HG03196 (cell line): ENCODE data around the gene KCNA3.

Experiments
- ATAC-seq: cut with Tn5 transposase; IDR thresholded peaks from one replicate; pipeline ENCODE4 v1.9.1; 2021; ENCODE audit not compliant: unreplicated experiment

Gene KCNA3

GRCh38 chr1:110674337-110675059 is at the start of gene KCNA3:
Gene KCNA3 (minus strand): TSS chr1:110674940. CDS start chr1:110674809, 131 bp downstream.
- ATAC-seq = no peak

DNA sequence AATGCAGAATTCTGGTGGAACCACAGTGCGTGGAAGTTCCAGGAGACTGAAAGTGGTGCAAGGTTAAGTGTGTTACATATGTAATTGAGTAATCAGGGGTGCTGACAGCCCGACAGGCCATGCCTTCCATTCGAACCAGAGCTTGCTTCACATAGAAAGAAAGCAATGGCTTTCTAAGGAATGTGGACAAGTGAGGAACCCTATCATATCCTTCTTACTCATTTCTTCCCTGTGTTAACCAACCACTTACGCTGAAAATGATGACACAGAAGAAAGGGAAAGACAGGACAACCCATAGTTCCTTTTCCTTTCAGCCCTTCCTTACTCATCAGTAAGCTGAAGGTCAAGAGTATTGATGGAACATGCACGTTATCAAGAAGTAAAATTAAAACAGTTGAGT is 48.1 kb upstream of the KCNA3 start:
- no peak for ATAC-seq

GRCh38 chr1:110719908-110720307 is 45.2 kb upstream of the KCNA3 start:
- ATAC-seq = no peak

- no peak for ATAC-seq
Observed at GRCh38 chr1:110718452-110718851, 43.7 kb upstream of the KCNA3 start.

GRCh38 chr1:110717179-110717578 is 42.4 kb upstream of the KCNA3 start:
- no peak for ATAC-seq

- no peak for ATAC-seq
Observed at GRCh38 chr1:110714374-110714995, 39.7 kb upstream of the KCNA3 start.

DNA sequence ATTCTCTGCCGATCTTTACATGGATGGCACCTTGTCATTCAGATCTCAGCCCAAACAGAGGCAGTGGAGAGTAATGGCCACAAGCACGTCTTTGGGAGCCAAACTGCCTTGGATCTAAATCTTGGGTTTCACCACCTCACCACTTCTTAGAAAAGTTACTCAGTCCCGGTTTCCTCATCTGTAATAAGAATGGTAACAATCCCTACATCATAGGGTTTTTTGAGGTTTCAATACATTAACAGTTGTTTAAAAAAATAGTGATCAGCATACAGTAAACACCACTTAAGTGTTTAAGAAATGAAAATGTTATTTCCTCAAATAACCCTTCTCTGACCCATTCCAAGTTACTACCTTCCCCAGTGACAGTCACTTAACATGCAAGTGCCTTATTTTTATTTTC is 38.5 kb upstream of the KCNA3 start:
- ATAC-seq = no peak

DNA sequence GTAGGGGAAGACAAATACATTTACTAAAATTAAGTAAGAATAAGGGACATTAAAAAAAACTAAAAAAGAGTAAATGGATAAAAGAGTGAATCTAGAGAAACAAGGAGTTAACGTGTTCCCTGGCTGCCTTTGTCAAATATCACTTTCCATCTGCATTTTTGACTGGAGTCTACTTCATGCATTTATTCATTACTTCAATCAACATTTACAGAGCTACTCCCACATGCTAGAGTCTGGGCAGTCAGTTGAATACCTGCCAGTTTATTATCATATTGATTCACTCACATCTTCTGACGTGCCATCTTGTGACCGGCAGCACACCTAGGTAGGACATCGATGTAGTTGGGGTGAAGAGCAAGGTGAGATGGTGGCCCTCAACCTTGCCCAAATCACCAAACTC is 35.6 kb upstream of the KCNA3 start:
- no peak for ATAC-seq

- ATAC-seq = no peak
Observed at GRCh38 chr1:110708974-110709440, 34.3 kb upstream of the KCNA3 start.

- ATAC-seq = no peak
Observed at GRCh38 chr1:110707232-110707631, 32.5 kb upstream of the KCNA3 start.

DNA sequence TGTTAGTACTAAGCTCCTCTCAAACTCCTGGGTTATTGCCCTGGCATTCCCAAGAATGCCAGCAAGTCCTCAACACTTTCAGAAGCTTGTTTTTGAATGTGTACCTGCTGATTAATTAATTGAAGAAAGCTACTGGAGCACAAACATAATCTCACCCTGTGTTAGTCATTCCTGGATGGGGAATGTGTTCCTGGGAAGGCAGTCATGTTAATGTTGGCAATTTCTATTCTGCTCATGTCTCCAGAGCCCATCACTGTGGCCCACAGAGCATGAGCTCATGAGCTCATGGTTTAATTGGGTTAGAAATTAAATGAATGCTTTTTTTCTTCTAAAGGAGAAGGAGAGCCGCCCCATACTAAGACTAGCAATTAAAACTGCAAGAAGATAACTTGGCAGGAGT is 31.9 kb upstream of the KCNA3 start:
- no peak for ATAC-seq

GRCh38 chr1:110702260-110702659 is 27.5 kb upstream of the KCNA3 start:
- ATAC-seq = no peak

DNA sequence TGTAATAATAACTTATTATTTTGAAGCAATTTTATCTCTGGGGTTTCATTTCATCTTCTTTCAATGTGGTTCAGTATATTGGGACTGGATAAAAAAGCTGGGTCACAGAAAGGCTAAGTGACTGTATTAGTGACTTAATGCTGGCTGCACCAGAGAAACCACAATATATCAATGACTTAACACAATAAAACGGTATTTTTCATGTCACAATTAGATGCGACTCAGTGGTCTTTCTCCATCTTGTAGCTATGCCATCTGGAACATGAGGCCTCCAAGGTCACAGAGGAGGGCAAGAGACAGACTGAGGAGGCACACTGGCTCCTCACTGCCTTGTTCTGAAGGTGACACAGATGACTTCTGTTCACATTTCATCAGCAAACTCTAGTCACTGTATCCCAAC is 26.0 kb upstream of the KCNA3 start:
- ATAC-seq = no peak

DNA sequence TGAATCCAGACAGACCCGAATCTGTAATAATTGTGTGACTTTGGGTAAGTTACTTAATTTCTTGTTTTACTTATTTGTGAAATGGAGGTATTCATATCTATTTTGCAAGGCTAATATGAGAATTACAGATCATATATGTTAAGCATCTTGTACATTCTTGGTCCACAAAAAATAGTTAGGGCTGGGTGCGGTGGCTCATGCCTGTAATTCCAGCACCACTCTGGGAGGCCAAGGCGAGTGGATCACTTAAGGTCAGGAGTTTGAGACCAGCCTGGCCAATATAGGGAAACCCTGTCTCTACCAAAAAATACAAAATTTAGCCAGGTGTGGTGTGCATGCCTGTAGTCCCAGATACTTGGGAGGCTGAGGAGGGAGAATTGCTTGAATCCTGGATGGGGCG is 22.9 kb upstream of the KCNA3 start:
- ATAC-seq = no peak

DNA sequence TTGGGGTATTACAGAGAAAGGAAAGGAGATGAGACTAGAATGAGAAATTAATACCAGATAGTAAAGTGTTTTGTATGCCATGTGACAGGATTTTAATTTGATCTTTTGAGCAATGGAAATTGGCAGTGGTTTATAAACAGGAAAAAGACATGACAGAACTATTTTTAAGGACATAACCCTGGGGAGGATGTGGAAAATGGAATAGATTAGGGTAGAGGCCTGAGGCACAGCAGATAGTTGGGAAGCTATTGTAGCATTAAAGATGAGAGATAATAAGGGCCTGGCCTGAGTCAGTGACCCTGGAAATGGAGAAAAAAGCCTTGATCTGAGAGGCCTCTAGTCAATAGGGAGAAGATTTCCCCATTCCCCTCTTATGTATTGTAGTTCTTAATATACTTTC is 22.1 kb upstream of the KCNA3 start:
- ATAC-seq = no peak

GRCh38 chr1:110690709-110691365 is 16.1 kb upstream of the KCNA3 start:
- ATAC-seq = no peak

DNA sequence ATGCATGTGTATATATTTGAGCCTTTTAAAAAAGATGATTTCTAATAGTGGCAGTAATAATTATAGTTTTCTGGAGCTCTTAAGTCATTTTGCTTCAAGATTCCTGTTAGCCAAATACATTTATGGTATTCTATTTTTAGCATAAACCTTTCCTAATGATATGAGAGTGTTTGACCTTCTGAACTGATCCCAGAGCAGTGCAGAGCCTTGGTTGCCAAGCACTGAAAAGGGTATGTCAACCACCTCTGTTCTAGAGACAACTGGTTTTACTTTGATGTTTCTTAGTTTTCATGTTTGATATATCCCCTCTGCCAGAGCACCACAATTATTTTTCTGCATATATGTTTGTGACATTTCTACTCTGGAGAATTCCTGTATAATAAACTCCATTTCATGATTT is 15.1 kb upstream of the KCNA3 start:
- no peak for ATAC-seq

- ATAC-seq = no peak
Observed at GRCh38 chr1:110688514-110688913, 13.8 kb upstream of the KCNA3 start.

DNA sequence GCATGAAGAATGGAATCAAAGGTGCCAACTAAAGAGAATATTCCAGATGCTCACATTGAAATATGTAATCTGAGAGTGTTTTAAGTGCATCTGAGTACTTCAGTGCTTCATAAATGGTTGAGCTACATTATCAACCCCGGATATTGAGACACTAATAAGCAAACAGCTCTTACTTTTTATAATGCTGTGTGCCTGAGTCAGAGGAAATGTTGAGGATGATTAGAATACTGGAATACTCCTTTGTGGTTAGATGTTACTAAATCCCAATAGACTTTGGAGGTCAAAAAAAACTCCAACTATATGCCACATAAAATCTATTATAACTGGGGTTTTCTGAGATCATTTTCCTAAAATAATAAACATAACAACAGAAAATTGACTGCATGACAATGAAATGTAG is 12.5 kb upstream of the KCNA3 start:
- no peak for ATAC-seq

DNA sequence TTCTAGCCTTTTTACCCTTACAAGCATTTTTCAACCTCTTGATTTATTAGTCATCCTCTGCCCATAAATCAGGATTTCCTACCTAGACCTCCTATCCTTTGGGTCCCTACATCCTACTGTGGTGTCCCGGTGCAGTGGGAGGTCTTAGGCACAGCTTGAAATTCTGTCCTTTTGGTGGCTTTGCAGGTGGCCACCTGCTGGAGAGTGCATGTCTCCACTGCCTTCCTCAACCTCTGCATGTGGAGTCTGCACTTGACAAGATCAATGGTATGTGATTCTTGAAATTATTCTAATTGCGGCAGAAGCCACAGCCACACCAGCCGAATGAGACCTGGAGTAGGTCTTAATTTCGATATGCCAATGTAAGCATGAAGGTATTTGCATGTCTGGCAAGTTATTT is 11.4 kb upstream of the KCNA3 start:
- no peak for ATAC-seq

GRCh38 chr1:110684491-110684890 is 9.8 kb upstream of the KCNA3 start:
- ATAC-seq = no peak

DNA sequence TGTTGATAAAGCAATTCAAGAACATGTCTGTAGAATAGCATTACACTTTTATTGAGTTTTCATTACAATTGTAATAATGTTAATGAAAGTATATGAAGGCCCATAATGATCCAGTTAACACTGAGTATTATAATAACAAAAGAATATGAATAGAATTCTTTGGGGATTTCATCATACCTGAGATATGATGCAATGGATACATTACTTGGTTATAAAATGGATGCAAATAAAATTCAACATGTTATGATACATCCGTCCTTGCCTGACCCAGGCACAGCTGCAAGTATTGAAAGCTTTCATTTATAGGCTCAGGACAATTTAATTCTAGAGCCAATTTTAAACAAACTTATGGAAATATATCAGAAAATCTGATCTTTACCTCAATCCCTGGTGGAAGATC is 8.2 kb upstream of the KCNA3 start:
- ATAC-seq = no peak
